Measurements from ENCODE around the gene BCL10.

DNA sequence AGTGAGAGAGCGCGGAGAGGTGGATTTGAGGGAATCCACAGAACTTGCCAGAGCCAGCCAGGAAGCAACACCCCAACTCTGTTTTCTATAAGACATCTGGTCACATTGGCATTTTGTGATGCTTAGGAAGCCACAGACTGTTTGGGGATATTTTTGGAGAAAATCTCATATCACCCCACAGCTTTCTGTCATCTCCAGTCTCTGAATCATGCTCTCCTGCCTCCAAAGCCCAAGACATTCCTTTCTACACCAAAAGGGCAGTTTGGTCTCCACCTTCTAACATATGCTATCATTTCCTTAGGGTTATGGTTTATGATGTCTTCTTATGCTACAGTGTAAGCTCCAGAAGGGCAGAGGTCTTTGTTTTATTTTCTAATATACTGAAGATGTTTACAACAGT, 14.4 kb upstream of the BCL10 start:
- TF ChIP-seq, protein P1, sequence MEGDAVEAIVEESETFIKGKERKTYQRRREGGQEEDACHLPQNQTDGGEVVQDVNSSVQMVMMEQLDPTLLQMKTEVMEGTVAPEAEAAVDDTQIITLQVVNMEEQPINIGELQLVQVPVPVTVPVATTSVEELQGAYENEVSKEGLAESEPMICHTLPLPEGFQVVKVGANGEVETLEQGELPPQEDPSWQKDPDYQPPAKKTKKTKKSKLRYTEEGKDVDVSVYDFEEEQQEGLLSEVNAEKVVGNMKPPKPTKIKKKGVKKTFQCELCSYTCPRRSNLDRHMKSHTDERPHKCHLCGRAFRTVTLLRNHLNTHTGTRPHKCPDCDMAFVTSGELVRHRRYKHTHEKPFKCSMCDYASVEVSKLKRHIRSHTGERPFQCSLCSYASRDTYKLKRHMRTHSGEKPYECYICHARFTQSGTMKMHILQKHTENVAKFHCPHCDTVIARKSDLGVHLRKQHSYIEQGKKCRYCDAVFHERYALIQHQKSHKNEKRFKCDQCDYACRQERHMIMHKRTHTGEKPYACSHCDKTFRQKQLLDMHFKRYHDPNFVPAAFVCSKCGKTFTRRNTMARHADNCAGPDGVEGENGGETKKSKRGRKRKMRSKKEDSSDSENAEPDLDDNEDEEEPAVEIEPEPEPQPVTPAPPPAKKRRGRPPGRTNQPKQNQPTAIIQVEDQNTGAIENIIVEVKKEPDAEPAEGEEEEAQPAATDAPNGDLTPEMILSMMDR (IDR thresholded peaks at IDR 0.05), result no peak
- TF ChIP-seq POLR2A (IDR thresholded peaks at IDR 0.05), result no peak
